Ovary (tissue), 3 donors: ENCODE data around the gene CTDSP2.

Experiments used
- CTCF ChIP-seq, 3 donors: fragments of 450-650 bp in 2 of 3; fragments of 200-600 bp in 1 of 3; IDR thresholded peaks; one replicate each; pipeline versions ENCODE4 v1.5.1 to v1.8.0; 2016 to 2022; ENCODE audit warnings: antibody characterized with exemption in 3 of 3, mild to moderate bottlenecking in 1 of 3
- EP300 ChIP-seq: sonication (generic); formaldehyde crosslinking; IDR thresholded peaks from one replicate; pipeline ENCODE4 v1.6.1; 2017; ENCODE audit warnings: antibody characterized with exemption
- POLR2A ChIP-seq: fragments of 450-650 bp; IDR thresholded peaks from one replicate; pipeline ENCODE4 v1.6.1; 2017; ENCODE audit warnings: antibody characterized with exemption, mild to moderate bottlenecking, moderate library complexity
- donor health status: DM: no; HTN: no; CAD: no.

- TF ChIP-seq CTCF (IDR thresholded peaks at IDR 0.05) (no peak), EP300 (no peak), POLR2A (no peak)
These were observed 42.1 kb upstream of the CTDSP2 start for GRCh38 chr12:57888409-57889157.
